ENCODE results near the gene TACR2.

TACR2 gene

GRCh38 chr10:69374242-69374641, 42.5 kb downstream of the TACR2 start:
- no peak for DNase-seq (ENCODE audit: low read depth)

- no peak for DNase-seq (ENCODE audit: low read depth)
Observed at GRCh38 chr10:69372126-69372980, 44.4 kb downstream of the TACR2 start.

GRCh38 chr10:69367469-69367868, 49.2 kb downstream of the TACR2 start:
- no peak for DNase-seq (ENCODE audit: low read depth)

GRCh38 chr10:69366738-69367137, 50.0 kb downstream of the TACR2 start:
- no peak for DNase-seq (ENCODE audit: low read depth)

GRCh38 chr10:69364232-69364940, 52.3 kb downstream of the TACR2 start:
- no peak for DNase-seq (ENCODE audit: low read depth)

- DNase-seq (ENCODE audit: low read depth), result no peak
Observed at GRCh38 chr10:69363666-69364065, 53.1 kb downstream of the TACR2 start.

GRCh38 chr10:69362471-69362954, 54.2 kb downstream of the TACR2 start:
- DNase-seq (ENCODE audit: low read depth), result no peak

- no peak for DNase-seq (ENCODE audit: low read depth)
Observed at GRCh38 chr10:69361303-69361614, 55.5 kb downstream of the TACR2 start.

- DNase-seq (ENCODE audit: low read depth), result no peak
Observed at GRCh38 chr10:69360485-69361302, 56.0 kb downstream of the TACR2 start.

- DNase-seq (ENCODE audit: low read depth), result no peak
Observed at GRCh38 chr10:69359594-69359993, 57.1 kb downstream of the TACR2 start.

- DNase-seq (ENCODE audit: low read depth), result no peak
Observed at GRCh38 chr10:69359148-69359547, 57.6 kb downstream of the TACR2 start.

- DNase-seq (ENCODE audit: low read depth), result no peak
Observed at GRCh38 chr10:69358148-69358795, 58.4 kb downstream of the TACR2 start.

- no peak for DNase-seq (ENCODE audit: low read depth)
Observed at GRCh38 chr10:69356187-69356586, 60.5 kb downstream of the TACR2 start.

- DNase-seq (ENCODE audit: low read depth), result no peak
Observed at GRCh38 chr10:69353977-69354635, 62.6 kb downstream of the TACR2 start.

Measured in stimulated activated CD8-positive, alpha-beta memory T cell treated with anti-CD3 and anti-CD28 coated beads, Interleukin-15, amount 100 ng/mL, for 1 hour (primary cell).